HT1080 (cell line): ENCODE data around the gene CIART. TPM values are rescaled to one million over a fixed set of nuclear protein-coding genes. Genes with fewer than 3 reads are reported as not detected.

Experiments
- DNase-seq: peaks from one replicate; pipeline ENCODE4 v3.0.0-alpha.2; 2015; ENCODE audit warnings: low read depth
- total RNA-seq: library from RNA; depleted of rRNA; stranded (reverse); fragments of >200 nt; shearing (Covaris generic); gene quantifications from 2 replicates; pipeline ENCODE4 v1.2.3, GENCODE V29; 2014

CIART gene
- total RNA-seq, 1 experiment from 2014 or later: 5.7 TPM

GRCh38 chr1:150261367-150261766, 21.0 kb upstream of the CIART start:
- DNase-seq: no peak

- no peak for DNase-seq
Observed at GRCh38 chr1:150262388-150263320, 19.7 kb upstream of the CIART start.

GRCh38 chr1:150263549-150263948, 18.8 kb upstream of the CIART start:
- DNase-seq: no peak

GRCh38 chr1:150267896-150268295, 14.5 kb upstream of the CIART start:
- DNase-seq: no peak

GRCh38 chr1:150268340-150268704, 14.0 kb upstream of the CIART start:
- no peak for DNase-seq

GRCh38 chr1:150268705-150269403, 13.5 kb upstream of the CIART start, which contains the start of gene APH1A:
Gene APH1A (minus strand): TSS chr1:150269016. CDS start chr1:150268810, 206 bp downstream.
- peak; percentile 94 for DNase-seq

- no peak for DNase-seq
Observed at GRCh38 chr1:150269451-150269850, 12.9 kb upstream of the CIART start.

GRCh38 chr1:150271291-150271959, 10.9 kb upstream of the CIART start:
- no peak for DNase-seq

- peak; percentile 44 for DNase-seq
Observed at GRCh38 chr1:150273311-150273710, 9.0 kb upstream of the CIART start.

- DNase-seq: no peak
Observed at GRCh38 chr1:150280138-150280707, 2.1 kb upstream of the CIART start.

GRCh38 chr1:150281221-150281757, 1.1 kb upstream of the CIART start:
- peak; percentile 71 for DNase-seq

GRCh38 chr1:150282558-150282958, 204 bp downstream of the CIART start:
- no peak for DNase-seq

GRCh38 chr1:150283260-150283659, 906 bp downstream of the CIART start:
- no peak for DNase-seq

- DNase-seq: no peak
Observed at GRCh38 chr1:150288382-150288781, 6.0 kb downstream of the CIART start.

GRCh38 chr1:150288822-150289221, 6.5 kb downstream of the CIART start:
- no peak for DNase-seq

GRCh38 chr1:150293433-150294253, 11.3 kb downstream of the CIART start, which contains the start of gene MRPS21:
Gene MRPS21 (plus strand): TSS chr1:150293861. CDS start chr1:150294367, 506 bp downstream.
- peak; percentile 91 for DNase-seq

- DNase-seq: peak; percentile 46
Observed at GRCh38 chr1:150295476-150295875, 13.1 kb downstream of the CIART start.

- no peak for DNase-seq
Observed at GRCh38 chr1:150299716-150300115, 17.4 kb downstream of the CIART start.

GRCh38 chr1:150302338-150302737, 20.0 kb downstream of the CIART start:
- DNase-seq: no peak

GRCh38 chr1:150302902-150303301, 20.5 kb downstream of the CIART start:
- no peak for DNase-seq
